ENCODE data around the gene F7.

Gene F7

GRCh38 chr13:113062691-113063090, 42.9 kb upstream of the F7 start:
- Histone ChIP-seq H3K9me2 (replicated peaks; ENCODE audit: control insufficient read depth, low read length) (no peaks in the 10 kb centered on the region), H3F3A (ENCODE audit: control insufficient read depth, insufficient read depth) (no peaks in the 10 kb centered on the region), H3K4me2 (ENCODE audit: low read length) (no peak overlapping the region), H3K36me3 (ENCODE audit: control insufficient read depth, low read length) (no peaks in the 10 kb centered on the region), H3K27ac (ENCODE audit: low read depth, low read length) (no peak overlapping the region), H4K20me1 (ENCODE audit: control insufficient read depth, insufficient read depth, low read depth, low read length) (no peaks in the 10 kb centered on the region), H3K9me3 (ENCODE audit: control insufficient read depth, insufficient read depth, low read length) (peaks cover 16% of the 10 kb centered on the region; the same call in 1 of the 2 replicates), H3K79me2 (ENCODE audit: control insufficient read depth, low read length) (no peaks in the 10 kb centered on the region), H3K4me3 (ENCODE audit: low read length) (no peak overlapping the region), H3K4me1 (ENCODE audit: control insufficient read depth, low read length) (no peaks in the 10 kb centered on the region), H3K27me3 (ENCODE audit: control insufficient read depth, low read length) (no peaks in the 10 kb centered on the region)
- no peak for TF ChIP-seq CTCF (IDR thresholded peaks at IDR 0.05; ENCODE audit: low read depth, low read length, poor library complexity, severe bottlenecking)
- no peak for TF ChIP-seq EZH2phosphoT487 (IDR thresholded peaks at IDR 0.05; ENCODE audit: borderline replicate concordance, low read length)

GRCh38 chr13:113063091-113063491, 42.5 kb upstream of the F7 start:
- H3K27me3 ChIP-seq (ENCODE audit: control insufficient read depth, low read length) = no peaks in the 10 kb centered on the region
- no peaks in the 10 kb centered on the region for H4K20me1 ChIP-seq (ENCODE audit: control insufficient read depth, insufficient read depth, low read depth, low read length)
- no peak overlapping the region for H3K4me3 ChIP-seq (ENCODE audit: low read length)
- TF ChIP-seq CTCF (IDR thresholded peaks at IDR 0.05; ENCODE audit: low read depth, low read length, poor library complexity, severe bottlenecking) (no peak), EZH2phosphoT487 (IDR thresholded peaks at IDR 0.05; ENCODE audit: borderline replicate concordance, low read length) (no peak)
- H3K9me3 ChIP-seq (ENCODE audit: control insufficient read depth, insufficient read depth, low read length) = peaks cover 13% of the 10 kb centered on the region; the same call in 1 of the 2 replicates
- no peaks in the 10 kb centered on the region for H3K4me1 ChIP-seq (ENCODE audit: control insufficient read depth, low read length)
- H3K27ac ChIP-seq (ENCODE audit: low read depth, low read length) = no peak overlapping the region
- H3K9me2 ChIP-seq (replicated peaks; ENCODE audit: control insufficient read depth, low read length) = no peaks in the 10 kb centered on the region
- no peaks in the 10 kb centered on the region for H3K36me3 ChIP-seq (ENCODE audit: control insufficient read depth, low read length)
- no peak overlapping the region for H3K4me2 ChIP-seq (ENCODE audit: low read length)
- no peaks in the 10 kb centered on the region for H3F3A ChIP-seq (ENCODE audit: control insufficient read depth, insufficient read depth)
- H3K79me2 ChIP-seq (ENCODE audit: control insufficient read depth, low read length) = no peaks in the 10 kb centered on the region

- Histone ChIP-seq H3K27ac (ENCODE audit: low read depth, low read length) (no peak overlapping the region), H3K4me2 (ENCODE audit: low read length) (no peak overlapping the region), H3K4me3 (ENCODE audit: low read length) (no peak overlapping the region), H3F3A (ENCODE audit: control insufficient read depth, insufficient read depth) (no peaks in the 10 kb centered on the region), H3K27me3 (ENCODE audit: control insufficient read depth, low read length) (no peaks in the 10 kb centered on the region), H3K9me2 (replicated peaks; ENCODE audit: control insufficient read depth, low read length) (no peaks in the 10 kb centered on the region), H3K9me3 (ENCODE audit: control insufficient read depth, insufficient read depth, low read length) (peaks cover 3% of the 10 kb centered on the region; the same call in 1 of the 2 replicates), H3K4me1 (ENCODE audit: control insufficient read depth, low read length) (no peaks in the 10 kb centered on the region), H3K36me3 (ENCODE audit: control insufficient read depth, low read length) (no peaks in the 10 kb centered on the region), H3K79me2 (ENCODE audit: control insufficient read depth, low read length) (no peaks in the 10 kb centered on the region), H4K20me1 (ENCODE audit: control insufficient read depth, insufficient read depth, low read depth, low read length) (no peaks in the 10 kb centered on the region)
- TF ChIP-seq EZH2phosphoT487 (IDR thresholded peaks at IDR 0.05; ENCODE audit: borderline replicate concordance, low read length) (no peak), CTCF (IDR thresholded peaks at IDR 0.05; ENCODE audit: low read depth, low read length, poor library complexity, severe bottlenecking) (no peak)
Observed at GRCh38 chr13:113064000-113064533, 41.5 kb upstream of the F7 start.

All from DOHH2 (cell line).